ENCODE measurements around the gene ARRDC5. TPM values are rescaled to one million over a fixed set of nuclear protein-coding genes. Genes with fewer than 3 reads are reported as not detected.
"Not testable (repeated sequence)": the region's sequence is repeated elsewhere in the genome, so short reads cannot be mapped to it uniquely, and the experiment has no call there.

Gene ARRDC5
- total RNA-seq, 1 experiment from 2014 or later = not detected

DNA sequence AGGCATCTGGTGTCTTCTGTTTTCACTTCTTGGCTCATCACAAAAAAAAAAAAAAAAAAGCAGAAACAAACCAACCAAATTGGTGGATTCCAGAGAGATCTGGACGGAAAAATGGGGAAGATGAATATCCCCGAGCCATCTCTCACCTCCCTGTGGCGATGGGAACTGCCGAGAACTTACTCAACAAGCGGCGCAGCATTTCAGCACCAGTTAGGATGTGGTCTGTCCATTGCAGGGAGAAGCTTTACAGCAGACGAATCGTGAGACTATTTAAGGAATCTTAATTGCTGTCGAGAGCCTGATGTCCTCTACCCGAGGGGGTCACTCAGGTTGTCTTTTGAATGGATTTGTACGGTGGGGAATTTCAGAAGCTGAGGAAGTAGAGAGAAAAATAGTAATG is 49.0 kb upstream of the ARRDC5 start:
- H4K20me1 ChIP-seq (ENCODE audit: control insufficient read depth, insufficient read depth, insufficient read length) = no peaks in the 10 kb centered on the region
- H3K4me2 ChIP-seq (ENCODE audit: insufficient read depth, insufficient read length, low read length) = no peak overlapping the region
- peak overlapping the region in 2 of 3 experiments; percentile 72 to 90; a peak in 5 of 7 replicates for H3K27ac Mint-ChIP-seq
- H3K9me3 ChIP-seq (ENCODE audit: control insufficient read depth, low read depth, low read length) = no peaks in the 10 kb centered on the region
- H2BK20ac ChIP-seq (ENCODE audit: low read depth, low read length, poor library complexity, severe bottlenecking) = no peak overlapping the region
- no peak overlapping the region for H3K9ac ChIP-seq (ENCODE audit: extremely low read depth, insufficient read length, low read length)
- no peak for TF ChIP-seq CTCF (conservative IDR thresholded peaks at IDR 0.05)
- H3K9me3 Mint-ChIP-seq = no peaks in the 10 kb centered on the region
- no peak overlapping the region for H4K91ac ChIP-seq (ENCODE audit: insufficient read length, low read depth, low read length)
- no peak overlapping the region for H3K18ac ChIP-seq (ENCODE audit: insufficient read length, low read depth, low read length)
- H3K79me2 ChIP-seq (ENCODE audit: insufficient read depth, low read length) = no peaks in the 10 kb centered on the region
- no peak overlapping the region for H3K4ac ChIP-seq (ENCODE audit: low read depth, low read length)
- no peaks in the 10 kb centered on the region; the same call in 1 of the 2 replicates for H3K27me3 Mint-ChIP-seq (ENCODE audit: low read depth)
- peaks cover 45 to 88% (median 75%) of the 10 kb centered on the region in 3 experiments for H3K36me3 Mint-ChIP-seq (ENCODE audit: insufficient read depth in 1 of 3, low read depth in 3 of 3)
- H4K8ac ChIP-seq (replicated peaks; ENCODE audit: insufficient read length, low read depth, low read length) = no peak overlapping the region
- no peak overlapping the region for H3K23ac ChIP-seq (ENCODE audit: insufficient read length, low read depth, low read length)
- no peak overlapping the region for H2BK120ac ChIP-seq (ENCODE audit: low read depth, low read length, poor library complexity, severe bottlenecking)
- H3K27ac ChIP-seq (ENCODE audit: insufficient read length, low read depth, low read length) = no peak overlapping the region
- no peak overlapping the region for H3K56ac ChIP-seq (ENCODE audit: insufficient read length, low read depth, low read length)
- H2AK5ac ChIP-seq (ENCODE audit: insufficient read length, low read length) = no peak overlapping the region
- no peak overlapping the region for H4K5ac ChIP-seq (ENCODE audit: insufficient read length, low read depth, low read length)
- no peak overlapping the region; a peak in 1 of 5 replicates for H3K4me3 Mint-ChIP-seq
- no peak overlapping the region for H2BK15ac ChIP-seq (ENCODE audit: low read depth, low read length)
- DNase-seq = no peak
- H3K4me1 Mint-ChIP-seq = no peaks in the 10 kb centered on the region
- H3K14ac ChIP-seq (ENCODE audit: insufficient read depth, low read length) = no peak overlapping the region
- WGBS (ENCODE audit: extremely low coverage, insufficient read length, low lambda C conversion rate) = no CpG with 5 or more reads among the region's 11 CpGs
- no peak overlapping the region for H2AFZ ChIP-seq (ENCODE audit: low read length)
- no peak overlapping the region for H2BK5ac ChIP-seq (ENCODE audit: insufficient read length, low read length)
- no peaks in the 10 kb centered on the region for H3K27me3 ChIP-seq (ENCODE audit: insufficient read depth, low read length)
- no peaks in the 10 kb centered on the region for H3K79me1 ChIP-seq (ENCODE audit: insufficient read depth, low read depth, low read length, poor library complexity, severe bottlenecking)
- peaks cover 2% of the 10 kb centered on the region for H3K23me2 ChIP-seq (ENCODE audit: insufficient read length, low read depth, low read length, poor library complexity, severe bottlenecking)
- no peak overlapping the region for H2BK12ac ChIP-seq (ENCODE audit: insufficient read length, low read depth, low read length)
- H3T11ph ChIP-seq (ENCODE audit: low read length) = no peak overlapping the region
- H3K4me1 ChIP-seq (ENCODE audit: insufficient read depth, low read length) = no peaks in the 10 kb centered on the region

DNA sequence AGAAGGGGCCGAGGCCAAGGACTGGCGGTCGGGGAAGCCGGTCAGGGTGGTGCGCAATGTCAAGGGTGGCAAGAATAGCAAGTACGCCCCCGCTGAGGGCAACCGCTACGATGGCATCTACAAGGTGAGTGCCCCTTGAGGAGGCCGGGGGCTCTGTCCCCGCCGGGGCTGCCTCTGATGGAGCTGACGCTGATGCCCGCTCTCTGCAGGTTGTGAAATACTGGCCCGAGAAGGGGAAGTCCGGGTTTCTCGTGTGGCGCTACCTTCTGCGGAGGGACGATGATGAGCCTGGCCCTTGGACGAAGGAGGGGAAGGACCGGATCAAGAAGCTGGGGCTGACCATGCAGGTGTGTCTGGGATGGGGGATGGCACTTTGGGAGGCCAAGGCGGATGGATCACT is 48.0 kb upstream of the ARRDC5 start:
- not testable (repeated sequence) for H3K4me2 ChIP-seq (ENCODE audit: insufficient read depth, insufficient read length, low read length); H2BK120ac ChIP-seq (ENCODE audit: low read depth, low read length, poor library complexity, severe bottlenecking); H3K27me3 Mint-ChIP-seq (ENCODE audit: low read depth); H4K5ac ChIP-seq (ENCODE audit: insufficient read length, low read depth, low read length); H4K91ac ChIP-seq (ENCODE audit: insufficient read length, low read depth, low read length); H3K79me2 ChIP-seq (ENCODE audit: insufficient read depth, low read length); H3K4me1 Mint-ChIP-seq; H4K8ac ChIP-seq (replicated peaks; ENCODE audit: insufficient read length, low read depth, low read length); DNase-seq; H3K27me3 ChIP-seq (ENCODE audit: insufficient read depth, low read length); H3K9ac ChIP-seq (ENCODE audit: extremely low read depth, insufficient read length, low read length); H2BK20ac ChIP-seq (ENCODE audit: low read depth, low read length, poor library complexity, severe bottlenecking); H2BK15ac ChIP-seq (ENCODE audit: low read depth, low read length); H2AK5ac ChIP-seq (ENCODE audit: insufficient read length, low read length); H2AFZ ChIP-seq (ENCODE audit: low read length); H3K9me3 ChIP-seq (ENCODE audit: control insufficient read depth, low read depth, low read length); H3K23ac ChIP-seq (ENCODE audit: insufficient read length, low read depth, low read length); H4K20me1 ChIP-seq (ENCODE audit: control insufficient read depth, insufficient read depth, insufficient read length); H3K23me2 ChIP-seq (ENCODE audit: insufficient read length, low read depth, low read length, poor library complexity, severe bottlenecking); H3K79me1 ChIP-seq (ENCODE audit: insufficient read depth, low read depth, low read length, poor library complexity, severe bottlenecking); H2BK12ac ChIP-seq (ENCODE audit: insufficient read length, low read depth, low read length); H3K18ac ChIP-seq (ENCODE audit: insufficient read length, low read depth, low read length); H3K9me3 Mint-ChIP-seq; H3K4me1 ChIP-seq (ENCODE audit: insufficient read depth, low read length); H3K14ac ChIP-seq (ENCODE audit: insufficient read depth, low read length); H3K56ac ChIP-seq (ENCODE audit: insufficient read length, low read depth, low read length); H3K4ac ChIP-seq (ENCODE audit: low read depth, low read length); H3K27ac ChIP-seq (ENCODE audit: insufficient read length, low read depth, low read length); H2BK5ac ChIP-seq (ENCODE audit: insufficient read length, low read length); H3T11ph ChIP-seq (ENCODE audit: low read length); H3K4me3 Mint-ChIP-seq
- H3K36me3 Mint-ChIP-seq (ENCODE audit: insufficient read depth in 1 of 3, low read depth in 3 of 3) = peaks cover 45 to 89% (median 78%) of the 10 kb centered on the region in 3 experiments
- peak overlapping the region in 2 of 3 experiments; percentile 32 to 55; a peak in 2 of 7 replicates for H3K27ac Mint-ChIP-seq
- WGBS (ENCODE audit: extremely low coverage, insufficient read length, low lambda C conversion rate) = no CpG with 5 or more reads among the region's 23 CpGs

Data from H9 (cell line).